ENCODE data around the gene DCLK3.

The DCLK3 gene

DNA sequence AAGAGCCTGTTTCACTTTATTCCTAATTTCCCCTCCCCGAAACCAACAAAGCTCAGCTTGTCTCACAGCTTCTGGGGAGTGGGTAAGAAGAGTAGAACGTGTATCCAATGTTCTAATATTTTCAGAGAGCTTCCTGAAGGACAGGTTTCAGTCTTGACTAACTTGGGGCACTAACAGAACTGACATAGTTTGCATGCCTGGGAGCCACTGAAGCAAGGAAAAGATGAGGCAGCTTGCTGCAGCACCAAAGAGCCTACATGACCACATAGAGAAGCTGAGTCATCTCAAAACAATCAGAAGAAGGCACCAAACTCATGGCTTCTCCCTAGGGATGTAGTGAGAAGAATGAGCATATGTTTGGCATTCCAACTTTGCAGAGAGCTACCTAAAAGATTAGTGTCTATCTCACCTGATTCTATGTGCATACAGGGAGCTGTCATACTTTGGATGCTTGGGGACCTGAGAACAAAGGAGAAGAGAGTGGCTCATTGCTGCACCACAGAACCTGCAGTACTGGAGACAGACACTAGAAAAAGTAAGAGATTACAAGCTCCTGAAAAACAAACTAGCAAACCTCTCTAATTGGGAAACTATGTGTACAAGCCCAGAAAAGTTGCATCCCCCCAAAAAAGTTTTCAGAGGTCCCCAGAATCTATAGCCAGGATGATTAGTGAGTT lies 86.9 kb downstream of the DCLK3 start:
- no peak for DNase-seq (ENCODE audit: low read depth in 2 of 3, low spot score in 2 of 3)

GRCh38 chr3:36674816-36675215 lies 89.5 kb downstream of the DCLK3 start:
- DNase-seq (ENCODE audit: low read depth in 2 of 3, low spot score in 2 of 3): no peak

DNA sequence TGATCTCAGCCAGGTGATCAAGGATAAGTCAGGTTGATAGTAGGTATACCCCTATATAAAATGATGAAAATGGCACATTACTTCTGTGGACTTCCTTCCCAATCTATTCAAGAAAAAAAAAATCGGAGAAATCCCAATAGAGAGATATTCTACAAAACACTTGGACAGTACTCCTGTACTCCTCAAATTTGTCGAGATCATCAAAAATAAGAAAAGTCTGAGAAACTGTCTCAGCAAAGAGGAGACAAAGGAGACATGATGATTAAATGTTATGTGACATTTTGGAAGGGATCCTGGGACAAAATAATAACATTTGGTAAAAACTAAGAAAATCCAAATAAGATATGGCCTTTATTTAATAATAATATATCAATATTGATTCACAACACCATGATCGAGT lies 94.6 kb downstream of the DCLK3 start:
- no peak for DNase-seq (ENCODE audit: low read depth in 2 of 3, low spot score in 2 of 3)

DNA sequence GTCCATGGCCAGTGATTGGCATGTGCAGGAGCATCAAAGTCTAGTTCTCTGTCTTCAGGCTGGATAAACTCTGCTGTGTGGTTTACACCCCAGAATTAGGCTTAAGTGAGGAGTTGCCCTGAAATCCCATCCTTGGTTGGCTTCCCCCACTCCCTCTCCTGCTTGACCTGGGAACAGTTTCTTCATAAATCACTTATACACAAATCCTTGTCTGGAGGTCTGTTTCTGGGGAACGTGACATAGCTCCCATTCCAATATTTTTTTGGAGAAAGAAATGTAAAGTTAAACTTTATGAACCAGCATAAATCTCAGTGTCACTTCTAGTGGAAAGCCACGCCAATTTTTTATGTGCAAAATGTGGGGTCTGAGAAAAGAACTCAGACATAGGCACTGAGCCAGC lies 98.2 kb downstream of the DCLK3 start:
- DNase-seq (ENCODE audit: low read depth in 2 of 3, low spot score in 2 of 3): no peak

- DNase-seq (ENCODE audit: low read depth in 2 of 3, low spot score in 2 of 3): no peak
Observed at GRCh38 chr3:36663666-36664291, 100.6 kb downstream of the DCLK3 start.

DNA sequence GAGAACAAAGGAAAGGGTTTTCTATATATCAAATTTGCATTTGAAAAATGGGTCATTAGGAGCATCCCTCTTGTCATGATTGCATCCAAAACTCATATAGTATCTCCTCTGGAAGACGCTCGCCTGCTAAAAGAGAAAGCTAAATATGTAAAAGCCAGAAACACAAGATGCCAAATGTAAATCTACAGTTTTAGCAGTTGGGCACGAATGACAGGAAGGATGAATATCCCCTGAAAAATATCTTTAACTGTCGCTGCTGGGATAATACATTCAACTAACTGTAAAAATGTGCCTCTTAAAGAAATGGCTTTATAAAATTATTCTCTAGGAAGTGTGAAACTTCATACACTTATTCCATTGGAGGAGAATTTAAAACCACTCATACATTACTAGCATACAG lies 101.7 kb downstream of the DCLK3 start:
- no peak for DNase-seq (ENCODE audit: low read depth in 2 of 3, low spot score in 2 of 3)
